C1 segment of cervical spinal cord (tissue), 14 donors: ENCODE measurements around the gene ETFBKMT.
"Not testable (repeated sequence)": the region's sequence is repeated elsewhere in the genome, so short reads cannot be mapped to it uniquely, and the experiment has no call there.

ENCODE experiments used
- DNase-seq, 14 donors: peaks; one replicate each; lab custom pipeline; 2025; lab: John Stamatoyannopoulos, UW

Gene ETFBKMT

DNA sequence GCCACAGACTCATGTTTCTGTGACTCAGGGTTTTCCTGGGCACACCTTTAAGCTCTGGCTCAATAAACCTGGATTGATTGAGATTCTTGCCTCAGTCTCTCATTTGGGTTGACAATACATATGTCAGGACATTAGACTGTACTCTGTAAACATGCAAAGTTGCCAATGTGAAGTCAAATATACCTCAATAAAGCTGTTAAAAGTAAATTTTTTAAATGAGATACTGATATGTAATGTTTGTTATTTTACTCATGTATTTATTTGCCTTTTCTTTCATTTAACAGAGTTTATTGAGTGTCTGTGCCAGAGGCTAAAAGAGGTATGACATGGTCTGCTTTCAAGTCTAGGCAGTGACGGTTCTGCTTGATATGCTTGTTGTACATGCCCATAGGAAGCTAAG, 3.7 kb upstream of the ETFBKMT start:
- DNase-seq, result no peak

DNA sequence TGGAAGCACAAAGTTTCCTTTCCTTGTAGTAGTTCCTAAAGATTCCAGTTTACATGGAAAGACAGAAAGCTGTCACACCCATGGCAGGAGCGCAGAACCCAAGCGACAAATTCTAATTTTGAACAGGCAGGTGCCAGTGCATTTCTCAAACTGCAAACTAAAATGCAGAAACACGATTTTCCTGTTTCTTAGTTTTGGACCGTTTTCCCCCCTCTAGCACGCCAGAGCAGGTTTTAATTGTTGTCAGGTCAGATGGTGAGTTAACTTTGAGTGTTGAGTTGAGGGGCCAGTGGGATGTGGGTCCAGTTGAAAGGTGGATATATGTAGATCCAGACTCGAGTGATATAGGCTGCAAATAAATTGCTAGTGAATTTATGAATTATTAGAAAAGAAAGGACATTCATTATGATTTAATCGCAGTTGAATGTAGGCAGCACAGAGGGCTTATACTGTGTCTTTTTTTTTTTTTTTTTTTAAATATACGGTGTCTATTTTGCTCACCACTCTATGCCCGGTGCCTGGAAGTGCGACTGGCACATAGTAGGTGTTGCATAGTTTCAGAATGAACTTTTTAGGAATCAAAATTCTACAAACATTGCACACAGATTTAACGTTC, 909 bp upstream of the ETFBKMT start:
- peak in 1 of 14 donors; percentile 18 for DNase-seq

DNA sequence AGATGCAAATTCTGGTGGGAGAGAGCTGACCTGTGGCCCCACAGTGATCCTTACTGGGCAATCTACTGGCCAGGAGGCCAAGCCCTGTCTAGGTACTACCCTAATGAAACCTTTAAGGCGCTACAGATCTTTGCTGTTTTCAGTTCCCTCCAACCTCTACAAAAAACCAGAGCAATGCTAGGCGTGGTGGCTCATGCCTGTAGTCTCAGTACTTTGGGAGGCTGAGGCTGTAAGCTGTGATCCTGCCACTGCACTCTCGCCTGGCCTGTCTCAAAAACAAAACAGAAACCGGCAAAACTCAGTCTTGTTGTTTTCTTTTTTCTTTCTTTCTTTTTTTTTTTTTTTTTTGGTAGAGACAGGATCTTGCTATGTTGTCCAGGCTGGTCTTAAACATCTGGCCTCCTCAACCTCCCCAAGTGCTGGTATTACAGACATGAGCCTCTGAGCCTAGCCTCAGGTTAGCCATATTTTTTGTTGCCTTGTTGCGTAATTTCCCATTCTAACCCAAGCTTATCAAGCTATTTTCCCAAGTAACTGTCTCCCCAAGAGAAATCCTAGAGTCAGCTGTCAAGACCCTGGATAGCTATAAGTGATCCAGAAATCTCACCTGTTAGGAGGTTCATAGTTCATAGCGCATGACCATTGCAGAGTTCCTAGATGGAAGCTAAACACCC, 2.8 kb downstream of the ETFBKMT start:
- DNase-seq, result no peak

DNA sequence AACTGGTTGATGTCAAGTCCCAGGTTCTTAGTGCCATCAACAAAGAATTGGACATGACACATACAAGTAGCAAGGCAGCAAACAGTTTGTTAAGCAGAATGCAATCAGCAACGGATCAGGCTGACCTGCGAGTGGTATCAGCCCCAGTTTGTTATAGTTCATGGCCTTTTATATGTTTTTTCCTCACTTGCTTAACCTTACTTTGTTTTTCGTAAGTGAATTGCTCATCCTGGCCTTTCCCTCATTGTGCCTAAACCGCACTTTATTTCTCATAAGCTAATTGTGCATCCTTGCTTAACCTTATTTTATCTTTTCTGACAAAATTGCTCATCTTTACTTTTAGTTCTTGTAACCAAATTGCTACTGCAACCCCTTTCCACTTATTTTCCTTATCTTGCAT, 4.1 kb downstream of the ETFBKMT start:
- DNase-seq, result no peak

DNA sequence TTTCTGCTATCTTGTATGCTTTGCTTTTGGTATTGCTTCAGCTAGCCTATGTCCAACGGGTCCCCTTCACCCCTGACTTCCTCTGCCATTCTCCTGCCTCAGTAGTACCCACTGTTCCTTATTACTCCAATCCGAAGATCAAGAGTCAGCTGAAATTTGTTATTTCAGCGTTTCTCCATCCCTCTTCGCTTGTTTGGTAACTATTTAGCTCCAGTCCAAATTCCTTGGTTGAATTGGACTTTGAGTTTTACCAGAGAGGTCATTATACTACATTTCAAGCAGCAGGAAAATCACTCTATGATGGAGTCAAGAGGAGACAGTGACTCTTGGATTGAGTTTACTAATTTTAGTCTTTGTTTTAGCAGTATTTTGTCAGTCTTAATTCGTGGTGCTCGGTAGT, 4.5 kb downstream of the ETFBKMT start:
- no peak for DNase-seq

DNA sequence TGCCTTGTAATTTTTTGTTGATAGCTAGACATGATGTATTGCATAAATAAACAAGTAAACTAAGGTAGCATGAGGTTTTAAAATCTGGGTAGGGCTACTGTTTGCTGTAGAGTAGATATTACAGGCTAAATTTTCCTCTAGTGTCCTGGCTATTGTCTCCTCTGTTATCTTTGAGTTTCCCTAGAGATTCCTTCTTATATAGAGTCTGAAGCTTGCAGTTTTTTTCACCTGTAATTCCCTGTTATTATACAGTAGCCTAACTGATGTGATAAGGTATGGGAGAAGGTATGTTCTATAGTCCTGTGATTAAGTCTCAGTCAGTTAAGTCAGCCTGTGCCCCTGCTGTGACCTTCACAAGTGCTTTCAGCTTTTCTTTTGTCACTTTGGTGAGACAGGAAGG, 9.5 kb downstream of the ETFBKMT start:
- no peak for DNase-seq

DNA sequence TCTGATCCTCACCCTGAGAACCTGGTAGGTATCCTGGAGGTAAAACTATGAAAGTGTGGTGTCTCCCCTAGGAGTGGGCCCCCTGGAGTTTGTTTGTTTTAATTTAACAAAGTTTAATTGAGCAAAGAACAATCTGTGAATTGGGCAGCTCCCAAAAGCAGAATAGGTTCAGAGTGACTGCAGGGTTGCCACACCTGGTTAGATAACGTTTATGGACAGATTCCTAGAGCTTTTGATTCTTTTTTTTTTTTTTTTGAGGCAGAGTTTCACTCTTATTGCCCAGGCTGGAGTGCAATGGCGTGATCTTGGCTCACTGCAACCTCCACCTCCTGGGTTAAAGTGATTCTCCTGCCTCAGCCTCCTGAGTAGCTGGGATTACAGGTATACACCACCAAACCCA, 10.1 kb downstream of the ETFBKMT start:
- DNase-seq, result not testable (repeated sequence)

DNA sequence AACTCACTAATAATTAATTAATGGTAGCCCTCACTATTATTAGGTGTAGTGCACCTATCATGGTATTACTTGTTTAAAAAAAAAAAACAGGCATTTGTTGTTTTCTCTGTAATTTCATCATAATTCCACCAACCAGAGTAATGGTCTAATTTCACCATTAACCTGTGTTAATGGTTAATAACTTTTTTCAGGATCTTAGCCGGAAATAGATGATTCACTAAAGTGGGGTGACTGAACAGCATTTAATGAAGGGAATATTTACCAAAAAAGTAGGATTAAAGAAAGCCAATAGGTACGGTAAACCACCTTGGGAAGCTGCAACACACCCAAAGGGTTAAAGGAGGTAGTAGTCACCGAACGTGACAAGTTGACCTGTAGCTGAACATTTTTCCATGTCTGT, 13.0 kb downstream of the ETFBKMT start:
- DNase-seq, result no peak

DNA sequence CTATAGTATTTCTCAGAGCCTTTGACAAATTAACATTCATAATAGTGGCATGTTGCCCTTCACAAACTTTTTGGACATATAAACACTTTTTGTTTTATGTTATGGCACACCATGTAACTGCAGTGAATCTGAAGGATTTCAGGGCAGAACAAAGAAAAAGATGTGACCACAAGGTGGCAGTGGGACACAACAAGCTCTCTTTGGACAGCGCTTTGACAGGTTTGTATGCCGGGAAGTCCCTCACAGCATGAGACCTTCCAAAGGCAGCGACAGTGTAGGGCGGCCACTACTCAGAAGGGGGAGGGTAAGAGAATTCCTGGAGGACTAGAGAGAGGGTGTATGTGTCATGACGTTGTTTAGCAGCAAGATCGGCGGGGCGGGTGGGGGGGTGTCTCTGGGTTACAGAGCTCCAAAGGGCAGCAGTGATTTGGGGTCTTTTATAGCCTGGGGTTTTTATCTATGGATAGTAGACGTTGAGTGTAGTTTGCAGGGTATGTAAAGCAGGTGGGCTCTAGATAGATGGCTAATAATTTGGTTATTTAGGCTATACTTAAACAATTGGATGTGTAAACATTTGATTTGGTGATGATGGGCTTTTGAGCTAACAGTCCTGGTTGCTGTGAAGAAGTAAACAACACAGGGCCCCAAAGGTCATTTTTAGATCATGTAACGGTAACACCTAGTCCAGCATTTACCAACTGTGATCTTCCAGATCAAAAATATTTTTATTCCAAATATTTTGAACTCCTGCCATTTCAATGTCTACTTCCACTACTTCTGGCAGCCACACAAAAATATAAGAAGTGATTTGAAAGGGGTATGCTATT, 22.9 kb downstream of the ETFBKMT start:
- DNase-seq, result peak in 4 of 14 donors; percentile 1 to 11 (median 3)

DNA sequence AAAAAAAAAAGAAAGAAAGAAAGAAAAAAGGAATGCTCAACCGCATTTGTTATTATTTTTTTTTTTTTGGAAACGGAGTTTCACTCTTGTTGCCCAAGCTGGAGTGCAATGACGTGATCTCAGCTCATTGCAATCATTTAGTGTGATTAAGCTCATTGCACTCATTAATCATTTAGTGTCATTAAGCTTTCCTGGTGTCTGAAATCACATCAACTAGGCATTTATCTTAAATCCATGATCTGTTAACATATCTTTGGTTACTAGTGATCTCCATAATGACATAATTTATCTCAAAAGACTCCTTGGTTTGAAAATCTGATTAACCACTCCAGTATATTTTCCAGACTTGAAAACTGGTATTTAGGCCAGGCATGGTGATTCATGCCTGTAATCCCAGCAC, 26.3 kb downstream of the ETFBKMT start:
- DNase-seq, result no peak

DNA sequence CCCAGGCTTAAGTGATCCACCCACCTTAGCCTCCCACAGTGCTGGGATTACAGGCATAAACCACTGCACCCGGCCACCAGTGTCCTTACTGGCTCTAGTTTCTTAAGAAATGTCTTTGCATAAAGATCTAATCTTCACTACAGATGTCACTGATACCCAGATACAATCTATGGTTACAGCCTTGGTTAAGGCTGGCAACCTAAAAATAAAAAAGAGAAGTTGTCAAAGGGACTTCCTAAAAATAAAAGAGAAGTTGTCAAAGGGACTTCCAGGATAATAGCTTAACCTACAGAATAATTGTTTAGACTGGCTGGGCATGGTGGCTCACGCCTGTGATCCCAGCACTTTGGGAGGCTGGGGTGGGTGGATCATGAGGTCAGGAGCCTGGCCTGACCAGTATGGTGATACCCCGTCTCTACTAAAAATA, 27.6 kb downstream of the ETFBKMT start:
- peak in 1 of 14 donors; percentile 3 for DNase-seq

DNA sequence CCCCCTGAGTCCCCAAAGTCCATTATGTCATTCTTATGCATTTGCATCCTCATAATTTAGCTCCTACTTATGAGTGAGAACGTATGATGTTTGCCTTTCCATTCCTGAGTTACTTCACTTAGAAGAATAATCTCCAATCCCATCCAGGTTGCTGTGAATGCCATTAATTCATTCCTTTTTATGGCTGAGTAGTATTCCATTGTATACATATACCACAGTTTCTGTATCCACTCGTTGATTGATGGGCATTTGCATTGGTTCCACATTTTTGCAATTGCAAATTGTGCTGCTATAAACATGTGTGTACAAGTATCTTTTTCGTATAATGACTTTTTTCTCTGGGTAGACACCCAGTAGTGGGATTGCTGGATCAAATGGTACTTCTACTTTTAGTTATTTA, 30.4 kb downstream of the ETFBKMT start:
- DNase-seq, result not testable (repeated sequence)

DNA sequence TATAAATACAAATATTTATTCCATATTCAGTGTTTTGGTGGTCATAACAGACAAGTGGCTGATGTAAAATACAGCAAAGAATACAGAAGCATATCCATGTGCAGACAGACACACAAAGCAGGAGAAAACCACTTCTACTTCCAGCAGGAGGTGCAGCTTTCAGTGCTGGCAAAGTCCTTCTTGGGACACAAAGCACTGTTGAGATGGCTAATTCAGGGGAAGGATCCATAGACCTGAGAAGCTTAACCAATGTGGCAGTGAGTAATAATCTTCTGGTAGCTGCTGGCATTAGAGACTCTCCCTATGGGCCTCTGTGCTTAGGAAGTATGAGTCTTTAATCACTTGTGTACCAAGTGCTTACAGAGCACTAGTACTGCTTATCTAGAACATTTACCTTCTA, 42.6 kb downstream of the ETFBKMT start:
- no peak for DNase-seq

DNA sequence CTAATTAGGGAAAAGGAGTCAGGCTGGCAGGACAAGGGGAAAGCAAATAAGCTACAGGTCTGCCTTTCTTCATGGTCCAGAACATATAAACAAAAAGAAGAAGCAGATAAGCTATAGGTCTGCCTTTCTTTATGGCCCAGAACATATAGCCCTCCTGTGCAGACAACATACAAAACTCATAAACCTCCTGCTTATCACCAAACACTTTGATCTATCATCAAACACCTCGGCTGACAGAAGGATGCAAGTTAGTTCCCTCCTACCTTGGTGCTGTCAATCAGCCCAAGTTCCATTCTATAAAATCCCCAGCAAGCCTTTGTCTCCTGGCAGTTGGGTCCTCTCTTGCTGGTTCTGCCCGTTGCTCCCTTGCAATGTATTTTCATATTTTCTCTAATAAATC, 46.1 kb downstream of the ETFBKMT start:
- no peak for DNase-seq

DNA sequence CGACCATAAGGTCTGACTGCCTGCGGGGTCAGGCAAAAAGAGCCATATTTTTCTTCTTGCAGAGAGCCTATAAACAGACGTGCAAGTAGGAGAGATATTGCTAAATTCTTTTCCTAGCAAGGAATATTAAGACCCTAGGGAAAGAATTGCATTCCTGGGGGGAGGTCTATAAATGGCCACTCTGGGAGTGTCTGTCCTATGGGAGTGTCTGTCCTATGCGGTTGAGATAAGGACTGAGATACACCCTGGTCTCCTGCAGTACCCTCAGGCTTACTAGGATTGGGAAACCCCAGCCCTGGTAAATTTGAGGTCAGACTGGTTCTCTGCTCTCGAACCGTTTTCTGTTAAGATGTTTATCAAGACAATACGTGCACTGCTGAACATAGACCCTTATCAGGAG, 48.6 kb downstream of the ETFBKMT start:
- DNase-seq, result not testable (repeated sequence)

DNA sequence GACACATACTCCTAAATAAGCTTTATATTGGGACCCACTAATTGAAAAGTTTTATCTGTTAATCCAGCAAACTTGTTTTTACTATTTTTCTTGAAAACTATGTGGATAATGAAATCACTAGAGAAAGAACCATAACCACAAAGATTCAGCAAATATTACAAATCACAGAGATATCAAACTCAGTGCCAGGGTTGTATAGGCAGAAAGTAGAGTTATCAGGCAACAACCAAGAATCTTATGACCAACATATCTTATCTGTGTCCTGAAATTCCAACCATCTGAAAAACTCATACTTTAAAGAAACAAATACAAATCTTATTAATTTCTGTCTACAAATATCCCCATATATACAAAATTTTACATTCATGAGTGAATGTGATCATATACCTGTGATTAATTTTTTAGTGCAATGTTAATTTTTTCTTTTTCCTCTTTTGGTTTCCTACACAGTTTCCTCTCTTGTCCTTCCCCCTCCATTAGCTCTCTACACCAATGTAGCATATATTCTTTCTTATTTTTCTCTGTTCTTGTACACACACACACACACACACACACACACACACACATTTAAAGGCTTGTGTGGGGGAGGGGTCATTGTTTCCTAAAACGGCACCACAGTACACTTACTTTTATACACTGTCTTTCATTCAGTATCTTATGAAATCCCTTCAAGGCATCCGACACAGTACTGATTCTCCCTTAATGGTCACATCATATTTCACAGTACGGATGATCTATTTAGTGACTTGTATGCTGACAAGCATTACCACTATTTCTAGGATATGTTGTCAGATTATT, 50.7 kb downstream of the ETFBKMT start:
- DNase-seq, result no peak

DNA sequence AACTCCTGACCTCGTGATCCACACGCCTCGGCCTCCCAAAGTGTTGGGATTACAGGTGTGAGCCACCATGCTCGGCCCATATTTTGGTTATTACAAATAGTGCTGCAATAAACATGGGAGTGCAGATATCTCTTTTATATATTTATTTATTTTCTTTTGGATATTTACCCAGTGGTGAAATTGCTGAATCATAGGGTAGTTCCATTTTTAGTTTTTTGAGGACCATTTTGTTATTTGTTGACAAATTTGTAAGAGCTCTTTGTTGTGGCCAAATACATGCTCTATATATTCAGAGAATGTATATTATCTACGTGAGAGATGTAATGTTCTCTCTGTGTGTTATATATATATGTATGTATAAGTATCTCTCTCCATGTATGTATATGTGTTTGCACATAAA, 53.4 kb downstream of the ETFBKMT start:
- no peak for DNase-seq

DNA sequence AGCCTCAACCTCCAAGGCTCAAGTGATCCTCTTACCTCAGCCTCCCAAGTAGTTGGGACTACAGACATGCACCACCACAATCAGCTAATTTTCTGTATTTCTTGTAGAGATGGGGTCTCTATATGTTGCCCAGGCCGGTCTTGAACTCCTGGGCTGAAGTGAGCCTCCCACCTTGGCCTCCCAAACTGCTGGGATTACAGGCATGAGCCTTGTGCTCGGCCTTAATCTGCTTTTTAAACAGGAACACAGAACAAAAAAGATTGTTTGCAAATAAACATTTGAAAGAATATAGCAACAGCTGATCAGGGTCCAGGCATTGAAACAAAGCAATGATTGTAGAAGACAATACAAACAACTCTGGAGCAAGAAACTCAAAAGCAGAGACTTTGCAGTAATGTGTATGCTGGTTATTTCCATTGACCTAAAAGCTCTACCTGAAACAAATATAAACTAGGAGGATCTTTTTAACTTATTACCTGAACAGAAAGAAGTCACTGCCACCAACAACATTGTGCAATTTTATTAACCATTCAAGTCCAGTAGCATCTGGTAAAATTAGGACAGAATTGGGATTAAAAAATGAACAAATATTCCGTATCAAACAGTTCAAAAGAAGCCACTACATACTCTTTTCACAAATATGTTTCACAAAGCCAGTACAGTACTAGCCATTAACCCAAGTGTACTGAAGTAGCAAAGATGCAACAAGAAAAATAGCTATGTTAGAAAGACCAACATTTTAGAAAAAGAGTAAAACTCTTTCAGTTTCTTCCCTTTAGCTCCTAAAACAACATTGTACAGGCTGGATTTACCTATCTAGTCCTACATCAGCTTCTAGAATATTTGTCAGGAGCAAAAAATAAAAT, 55.2 kb downstream of the ETFBKMT start:
- DNase-seq, result no peak

DNA sequence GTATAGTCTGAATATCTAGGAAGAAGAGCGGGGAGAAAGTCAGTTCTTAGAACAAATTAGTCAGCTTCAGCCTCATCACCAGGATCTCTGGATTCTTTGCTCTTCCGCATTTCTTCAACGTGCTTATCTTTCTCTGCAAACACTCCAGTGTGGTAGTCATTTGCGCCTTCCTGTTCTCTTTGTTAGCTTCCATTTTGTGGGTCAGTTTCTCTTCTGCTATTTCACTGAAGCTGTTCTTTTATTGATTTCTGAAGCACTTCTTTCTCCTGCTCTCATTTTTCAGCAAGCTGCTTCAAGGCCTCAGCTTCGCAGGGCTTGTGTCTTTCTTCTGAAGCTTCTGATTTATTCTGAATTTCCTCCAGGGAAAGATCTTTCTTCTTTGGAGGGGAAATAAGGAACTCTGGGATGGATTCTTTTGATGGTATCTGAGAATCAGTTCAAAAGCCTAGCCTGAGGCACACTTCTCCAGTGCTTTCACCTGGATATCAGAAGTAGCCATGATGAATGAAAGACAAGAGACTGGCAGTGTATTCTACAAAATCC, 55.9 kb downstream of the ETFBKMT start:
- peak in 3 of 14 donors; percentile 3 to 11 (median 8) for DNase-seq

DNA sequence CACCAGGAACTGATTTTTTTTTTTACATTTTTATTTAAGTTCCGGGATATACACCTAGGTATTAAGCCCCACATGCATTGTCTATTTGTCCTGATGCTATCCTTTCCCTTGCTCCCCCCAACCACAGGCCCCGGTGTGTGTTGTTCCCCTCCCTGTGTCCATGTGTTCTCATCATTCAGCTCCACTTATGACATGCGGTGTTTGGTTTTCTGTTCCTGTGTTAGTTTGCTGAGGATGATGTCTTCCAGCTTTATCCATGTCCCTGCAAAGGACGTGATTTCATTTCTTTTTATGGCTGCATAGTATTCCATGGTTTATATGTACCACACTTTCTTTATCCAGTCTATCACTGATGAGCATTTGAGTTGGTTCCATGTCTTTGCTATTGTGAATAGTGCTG, 57.5 kb downstream of the ETFBKMT start:
- not testable (repeated sequence) for DNase-seq
